OCI-LY1 (cell line): ENCODE results near the gene FOXK1.

Source experiments
- H2AFZ ChIP-seq: fragments of 200-600 bp; sonication (generic), shearing (Covaris generic); 2 replicates; pipeline ENCODE4 v1.6.0; 2014; ENCODE audit warnings: antibody characterized with exemption, mild to moderate bottlenecking, low read length
- H3F3A ChIP-seq: fragments of 200-600 bp; sonication (generic), shearing (Covaris generic); 2 replicates; pipeline ENCODE4 v1.6.0; 2014; ENCODE audit warnings: mild to moderate bottlenecking, antibody characterized with exemption, low read length, moderate library complexity; ENCODE audit not compliant: insufficient read depth
- H3K27ac ChIP-seq: fragments of 200-600 bp; sonication (generic); 2 replicates; pipeline ENCODE4 v1.5.1; 2014; ENCODE audit warnings: low read length, mixed run types, mild to moderate bottlenecking, low read depth; ENCODE audit not compliant: poor library complexity, severe bottlenecking
- H3K27me3 ChIP-seq: fragments of 200-600 bp; sonication (generic); 2 replicates; pipeline ENCODE4 v1.6.0; 2014; ENCODE audit warnings: antibody characterized with exemption, mild to moderate bottlenecking, low read length, moderate library complexity; ENCODE audit not compliant: insufficient read depth
- H3K36me3 ChIP-seq: fragments of 200-600 bp; sonication (generic); 2 replicates; pipeline ENCODE4 v1.6.1; 2014; ENCODE audit warnings: mild to moderate bottlenecking, antibody characterized with exemption, low read length, moderate library complexity, mixed read lengths; ENCODE audit not compliant: insufficient read depth
- H3K4me1 ChIP-seq: fragments of 200-600 bp; sonication (generic); 2 replicates; pipeline ENCODE4 v1.5.1; 2014; ENCODE audit warnings: mild to moderate bottlenecking, low read length, moderate library complexity; ENCODE audit not compliant: insufficient read depth, severe bottlenecking
- H3K4me2 ChIP-seq: fragments of 200-600 bp; sonication (generic), shearing (Covaris generic); 2 replicates; pipeline ENCODE4 v1.6.1; 2014; ENCODE audit warnings: low read length
- H3K4me3 ChIP-seq: fragments of 200-600 bp; sonication (generic); 2 replicates; pipeline ENCODE4 v1.5.1; 2014; ENCODE audit warnings: low read length, low read depth, mild to moderate bottlenecking, mixed read lengths; ENCODE audit not compliant: poor library complexity, severe bottlenecking
- H3K79me2 ChIP-seq: fragments of 200-600 bp; shearing (Covaris generic); 2 replicates; pipeline ENCODE4 v1.6.1; 2016; ENCODE audit warnings: mixed run types, low read length, mixed read lengths; ENCODE audit not compliant: insufficient read depth
- H3K9ac ChIP-seq: fragments of 200-600 bp; sonication (generic), shearing (Covaris generic); 2 replicates; pipeline ENCODE4 v1.6.1; 2014; ENCODE audit warnings: mild to moderate bottlenecking, low read length, mixed read lengths
- H3K9me2 ChIP-seq: fragments of 200-600 bp; sonication (generic), shearing (Covaris generic); 2 replicates; pipeline ENCODE4 v1.6.1; 2014; ENCODE audit warnings: low read depth, mild to moderate bottlenecking, low read length, mixed read lengths
- H3K9me3 ChIP-seq: fragments of 200-600 bp; shearing (Covaris generic); 2 replicates; pipeline ENCODE4 v1.6.1; 2014; ENCODE audit warnings: low read length, mixed read lengths
- H4K20me1 ChIP-seq: fragments of 200-600 bp; sonication (generic), shearing (Covaris generic); 2 replicates; pipeline ENCODE4 v1.6.0; 2016; ENCODE audit warnings: mild to moderate bottlenecking, low read length; ENCODE audit not compliant: insufficient read depth
- CTCF ChIP-seq: fragments of 200-600 bp; sonication (generic), shearing (Covaris generic); IDR thresholded peaks from 2 replicates; pipeline ENCODE4 v1.5.1; 2017; ENCODE audit warnings: mild to moderate bottlenecking, antibody characterized with exemption, low read length, moderate library complexity, mixed read lengths
- EZH2 ChIP-seq: fragments of 200-600 bp; sonication (generic), shearing (Covaris generic); IDR thresholded peaks from 2 replicates; pipeline ENCODE4 v1.8.0; 2017; ENCODE audit warnings: borderline replicate concordance, mixed run types, mild to moderate bottlenecking, antibody characterized with exemption, low read length, moderate library complexity, mixed read lengths

FOXK1 gene

GRCh38 chr7:4661871-4662270 is 20.2 kb upstream of the FOXK1 start:
- peaks cover 9% of the 10 kb centered on the region; the same call in 1 of the 2 replicates for H3K27me3 ChIP-seq
- no peaks in the 10 kb centered on the region for H3K4me1 ChIP-seq
- no peak overlapping the region for H3K4me2 ChIP-seq
- H3K9me3 ChIP-seq, result peaks cover 17% of the 10 kb centered on the region
- no peak overlapping the region for H3K4me3 ChIP-seq
- H2AFZ ChIP-seq, result no peak overlapping the region
- no peak overlapping the region for H3K27ac ChIP-seq
- H3K9me2 ChIP-seq, result no peaks in the 10 kb centered on the region
- H3K36me3 ChIP-seq, result no peaks in the 10 kb centered on the region; the same call in 1 of the 2 replicates
- TF ChIP-seq CTCF, result no peak
- no peak for TF ChIP-seq EZH2
- no peak overlapping the region for H3K9ac ChIP-seq
- H3F3A ChIP-seq, result no peaks in the 10 kb centered on the region
- no peaks in the 10 kb centered on the region for H3K79me2 ChIP-seq
- no peaks in the 10 kb centered on the region for H4K20me1 ChIP-seq

GRCh38 chr7:4663239-4664018 is 18.7 kb upstream of the FOXK1 start:
- no peaks in the 10 kb centered on the region for H3K79me2 ChIP-seq
- H3K27ac ChIP-seq, result no peak overlapping the region
- no peaks in the 10 kb centered on the region for H4K20me1 ChIP-seq
- no peak overlapping the region for H2AFZ ChIP-seq
- TF ChIP-seq EZH2 (no peak), CTCF (no peak)
- H3K4me2 ChIP-seq, result no peak overlapping the region
- peaks cover 3% of the 10 kb centered on the region; the same call in 1 of the 2 replicates for H3K27me3 ChIP-seq
- H3K9me2 ChIP-seq, result no peaks in the 10 kb centered on the region
- H3K36me3 ChIP-seq, result no peaks in the 10 kb centered on the region
- no peaks in the 10 kb centered on the region for H3F3A ChIP-seq
- H3K4me1 ChIP-seq, result no peaks in the 10 kb centered on the region
- H3K4me3 ChIP-seq, result no peak overlapping the region
- H3K9ac ChIP-seq, result no peak overlapping the region
- peaks cover 9% of the 10 kb centered on the region for H3K9me3 ChIP-seq

GRCh38 chr7:4665661-4666060 is 16.4 kb upstream of the FOXK1 start:
- no peak overlapping the region for H3K9ac ChIP-seq
- H4K20me1 ChIP-seq, result no peaks in the 10 kb centered on the region
- H3K9me3 ChIP-seq, result no peaks in the 10 kb centered on the region
- H3F3A ChIP-seq, result no peaks in the 10 kb centered on the region
- no peak overlapping the region for H3K27ac ChIP-seq
- H3K79me2 ChIP-seq, result no peaks in the 10 kb centered on the region
- no peak overlapping the region for H2AFZ ChIP-seq
- no peak overlapping the region for H3K4me2 ChIP-seq
- no peaks in the 10 kb centered on the region for H3K9me2 ChIP-seq
- TF ChIP-seq EZH2 (no peak), CTCF (no peak)
- H3K27me3 ChIP-seq, result peaks cover 2% of the 10 kb centered on the region; the same call in 1 of the 2 replicates
- no peaks in the 10 kb centered on the region for H3K36me3 ChIP-seq
- H3K4me1 ChIP-seq, result no peaks in the 10 kb centered on the region
- H3K4me3 ChIP-seq, result no peak overlapping the region
